GM12872 (cell line): Measurements from ENCODE around the gene SAA4.

Source experiments
- TF ChIP-seq, protein P1 (sequence below): IDR thresholded peaks from 3 replicates; pipeline ENCODE4 v1.5.1; 2011; ENCODE audit warnings: low read depth, mild to moderate bottlenecking, low read length, moderate library complexity; ENCODE audit not compliant: insufficient read depth

Gene SAA4

DNA sequence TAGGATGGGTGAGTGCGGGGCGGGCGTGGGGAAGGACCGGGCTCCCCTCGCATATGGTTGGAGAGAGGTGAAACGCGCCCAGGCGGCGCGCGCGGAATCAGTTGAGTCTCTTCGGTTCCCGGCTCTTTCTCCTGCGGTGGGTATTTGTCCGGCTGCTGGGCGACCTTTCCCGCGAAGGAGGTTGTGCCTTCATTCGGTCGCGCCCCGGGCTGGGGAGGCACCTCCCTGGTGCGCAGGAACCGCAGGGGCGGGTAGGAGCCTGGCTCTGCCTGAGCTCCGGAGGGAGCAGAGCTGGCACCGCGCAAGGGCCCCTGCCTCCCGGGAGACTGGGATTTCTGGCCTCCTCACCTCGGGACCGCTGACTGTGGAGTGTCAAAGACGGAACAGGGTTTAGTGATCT lies 27.5 kb downstream of the SAA4 start:
- TF ChIP-seq, protein P1, sequence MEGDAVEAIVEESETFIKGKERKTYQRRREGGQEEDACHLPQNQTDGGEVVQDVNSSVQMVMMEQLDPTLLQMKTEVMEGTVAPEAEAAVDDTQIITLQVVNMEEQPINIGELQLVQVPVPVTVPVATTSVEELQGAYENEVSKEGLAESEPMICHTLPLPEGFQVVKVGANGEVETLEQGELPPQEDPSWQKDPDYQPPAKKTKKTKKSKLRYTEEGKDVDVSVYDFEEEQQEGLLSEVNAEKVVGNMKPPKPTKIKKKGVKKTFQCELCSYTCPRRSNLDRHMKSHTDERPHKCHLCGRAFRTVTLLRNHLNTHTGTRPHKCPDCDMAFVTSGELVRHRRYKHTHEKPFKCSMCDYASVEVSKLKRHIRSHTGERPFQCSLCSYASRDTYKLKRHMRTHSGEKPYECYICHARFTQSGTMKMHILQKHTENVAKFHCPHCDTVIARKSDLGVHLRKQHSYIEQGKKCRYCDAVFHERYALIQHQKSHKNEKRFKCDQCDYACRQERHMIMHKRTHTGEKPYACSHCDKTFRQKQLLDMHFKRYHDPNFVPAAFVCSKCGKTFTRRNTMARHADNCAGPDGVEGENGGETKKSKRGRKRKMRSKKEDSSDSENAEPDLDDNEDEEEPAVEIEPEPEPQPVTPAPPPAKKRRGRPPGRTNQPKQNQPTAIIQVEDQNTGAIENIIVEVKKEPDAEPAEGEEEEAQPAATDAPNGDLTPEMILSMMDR: no peak

DNA sequence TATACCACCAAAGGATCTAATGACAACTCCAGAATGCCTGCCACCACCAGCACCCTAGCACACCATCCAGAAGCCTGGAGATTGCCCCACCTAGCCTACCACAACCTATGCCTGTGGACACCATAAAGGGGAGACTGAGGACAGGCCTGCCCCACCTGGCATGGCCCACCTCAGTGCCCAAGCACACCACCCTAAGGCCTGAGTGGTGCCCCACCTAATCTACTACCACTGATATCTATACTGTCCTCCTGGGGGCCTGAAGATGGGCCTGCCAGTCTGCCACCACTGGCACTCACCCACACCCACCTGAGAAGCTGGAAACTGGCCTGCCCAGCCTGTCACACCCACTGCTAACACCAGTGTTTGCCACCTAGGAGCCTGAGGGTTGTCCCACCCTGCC lies 31.8 kb downstream of the SAA4 start:
- TF ChIP-seq, protein P1: no peak

DNA sequence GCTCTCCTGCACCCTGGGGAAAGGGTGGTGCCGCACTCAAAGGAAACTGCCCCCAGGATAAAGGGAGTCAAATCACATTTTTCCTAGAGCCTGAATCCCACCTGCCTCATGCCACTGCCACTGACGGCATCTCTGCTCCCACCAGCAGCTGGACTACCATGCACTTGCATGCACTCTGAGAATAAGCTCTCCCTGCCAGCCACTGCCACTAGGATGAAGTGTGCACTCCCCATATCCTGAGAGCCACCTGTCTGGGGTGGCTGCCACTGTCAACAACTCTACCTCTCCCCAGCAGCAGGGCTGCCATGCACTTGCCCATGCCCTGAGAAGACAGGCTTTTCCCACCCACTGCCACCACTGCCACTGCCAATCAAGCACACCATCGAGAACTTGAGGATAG lies 32.4 kb downstream of the SAA4 start:
- TF ChIP-seq, protein P1: no peak

DNA sequence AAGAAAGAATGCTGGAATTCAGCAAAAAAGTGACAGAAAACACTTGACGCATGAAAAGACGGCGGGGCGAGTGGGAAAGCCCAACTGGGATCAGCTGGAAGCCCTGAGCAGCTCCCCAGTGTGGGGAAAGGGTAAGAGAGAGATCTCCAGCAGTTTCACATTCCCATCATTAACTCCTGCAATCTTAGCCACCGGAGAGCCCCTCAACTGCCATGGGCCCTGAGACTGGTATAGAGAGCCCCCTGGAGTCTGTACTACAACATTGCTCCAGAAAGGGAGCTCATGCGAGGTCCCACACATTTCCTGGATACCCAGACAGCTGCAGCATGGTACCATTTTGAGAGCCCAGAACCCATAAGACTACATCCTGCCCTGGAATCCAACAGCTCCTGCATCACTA lies 32.9 kb downstream of the SAA4 start:
- TF ChIP-seq, protein P1: peak; percentile 55

DNA sequence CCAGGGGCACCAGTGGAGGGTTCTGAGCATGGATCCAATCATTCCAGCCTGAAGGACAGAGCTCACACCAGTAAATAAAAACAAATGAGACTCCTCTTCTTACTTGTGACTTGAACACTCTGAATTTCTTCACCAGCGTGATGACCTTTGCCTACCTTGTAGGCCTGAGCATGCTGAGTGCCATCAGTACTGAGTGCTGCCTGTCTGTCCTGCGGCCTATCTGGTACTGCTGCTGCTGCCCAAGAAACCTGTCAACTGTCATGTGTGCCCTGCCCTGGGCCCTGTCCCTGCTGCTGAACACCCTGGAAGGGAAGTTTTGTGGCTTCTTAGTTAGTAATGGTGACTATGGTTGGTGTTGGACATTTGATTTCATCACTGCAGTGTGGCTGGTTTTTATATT lies 40.1 kb downstream of the SAA4 start:
- TF ChIP-seq, protein P1: no peak

DNA sequence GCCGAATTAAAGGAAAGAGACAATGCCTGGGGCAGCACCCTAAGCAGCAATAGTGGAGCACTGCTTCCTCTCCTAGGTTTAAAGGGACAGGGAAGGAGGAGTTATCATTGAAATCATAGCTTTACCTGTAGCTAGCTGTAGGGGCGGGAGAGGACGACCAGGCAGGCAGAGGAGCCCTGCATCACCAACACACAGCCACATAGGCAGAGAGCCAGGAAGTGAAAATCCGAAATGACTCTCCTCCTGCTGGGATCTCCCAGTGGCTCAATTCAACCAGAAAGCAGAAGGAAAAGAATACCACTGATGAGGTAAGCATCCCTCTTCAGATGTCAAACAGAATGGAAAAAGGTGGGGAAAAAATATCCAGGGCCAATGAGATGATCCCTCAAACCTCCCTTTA lies 43.6 kb downstream of the SAA4 start:
- TF ChIP-seq, protein P1: 0 out of 3 replicates have a peak, but pooled peaks have one; percentile 11

DNA sequence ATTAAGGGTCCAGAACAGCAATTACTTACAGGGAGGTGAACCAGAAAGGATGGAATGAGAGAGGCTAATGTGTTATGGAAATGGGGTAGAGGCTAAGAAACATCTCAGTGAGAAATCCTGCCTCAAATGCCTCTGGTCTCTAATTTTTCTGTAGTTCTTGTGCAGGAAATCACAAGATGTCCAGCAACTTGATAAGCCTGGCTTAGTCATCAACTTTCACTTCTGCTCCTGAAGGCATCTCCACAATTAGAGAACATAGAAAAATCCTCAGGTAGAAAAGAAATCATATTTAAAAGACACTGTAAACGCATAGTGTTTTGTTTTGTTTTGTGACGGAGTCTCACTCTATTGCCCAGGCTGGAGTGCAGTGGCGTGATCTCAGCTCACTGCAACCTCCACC lies 45.2 kb downstream of the SAA4 start:
- TF ChIP-seq, protein P1: no peak

DNA sequence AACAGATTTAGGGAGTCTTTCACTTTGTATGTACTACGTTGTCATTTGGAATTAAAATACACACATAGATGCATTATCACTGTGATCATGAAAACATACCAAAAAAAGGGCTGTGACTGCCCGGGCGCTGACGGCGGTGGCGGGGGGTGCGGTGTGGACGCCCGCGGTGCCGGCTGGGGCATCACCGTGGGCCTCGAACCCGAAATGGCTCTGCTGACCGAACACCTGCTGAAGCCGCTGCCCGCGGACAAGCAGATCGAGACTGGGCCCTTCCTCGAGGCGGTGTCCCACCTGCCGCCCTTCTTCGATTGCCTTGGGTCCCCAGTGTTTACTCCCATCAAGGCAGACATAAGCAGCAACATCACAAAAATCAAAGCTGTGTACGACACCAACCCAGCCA lies 47.8 kb downstream of the SAA4 start:
- TF ChIP-seq, protein P1: no peak
